ELF-1 (cell line): ENCODE results near the gene PMS2.
"Not testable (repeated sequence)": the region's sequence is repeated elsewhere in the genome, so short reads cannot be mapped to it uniquely, and the experiment has no call there.

ENCODE experiments used
- DNase-seq: peaks from one replicate; pipeline ENCODE4 v3.0.0-alpha.2; 2016; ENCODE audit warnings: low read depth, low spot score

Gene PMS2

GRCh38 chr7:6008668-6009611 is at the start of gene PMS2, which contains the start of gene AIMP2:
PMS2 (minus strand) TSS chr7:6009049; CDS start chr7:6009019, 30 bp downstream.
AIMP2 (plus strand) TSS chr7:6009272; CDS start chr7:6009364, 92 bp downstream.
- peak; percentile 99 for DNase-seq

- peak; percentile 56 for DNase-seq
Measured at GRCh38 chr7:6057316-6058129, 48.7 kb upstream of the PMS2 start.

- no peak for DNase-seq
Measured at GRCh38 chr7:6056616-6057015, 47.8 kb upstream of the PMS2 start.

GRCh38 chr7:6051185-6051584 is 42.3 kb upstream of the PMS2 start:
- not testable (repeated sequence) for DNase-seq

- DNase-seq = no peak
Measured at GRCh38 chr7:6049780-6050179, 40.9 kb upstream of the PMS2 start.

GRCh38 chr7:6035686-6036085 is 26.8 kb upstream of the PMS2 start:
- no peak for DNase-seq

GRCh38 chr7:6035165-6035564 is 26.3 kb upstream of the PMS2 start:
- no peak for DNase-seq

GRCh38 chr7:6032641-6033040 is 23.8 kb upstream of the PMS2 start:
- no peak for DNase-seq

- no peak for DNase-seq
Measured at GRCh38 chr7:6032167-6032566, 23.3 kb upstream of the PMS2 start.

- no peak for DNase-seq
Measured at GRCh38 chr7:6031567-6031966, 22.7 kb upstream of the PMS2 start.

GRCh38 chr7:6030988-6031387 is 22.1 kb upstream of the PMS2 start, which contains the start of gene ANKRD61:
ANKRD61 (plus strand) TSS chr7:6031376; CDS start chr7:6031376, 0 bp downstream.
- no peak for DNase-seq

- no peak for DNase-seq
Measured at GRCh38 chr7:6028563-6028962, 19.7 kb upstream of the PMS2 start.

- no peak for DNase-seq
Measured at GRCh38 chr7:6027806-6028365, 19.0 kb upstream of the PMS2 start.

- no peak for DNase-seq
Measured at GRCh38 chr7:6026820-6027311, 18.0 kb upstream of the PMS2 start.

GRCh38 chr7:6026011-6026819 is 17.4 kb upstream of the PMS2 start:
- DNase-seq = peak; percentile 76

- DNase-seq = no peak
Measured at GRCh38 chr7:6023974-6024435, 15.2 kb upstream of the PMS2 start.

- no peak for DNase-seq
Measured at GRCh38 chr7:6022707-6023106, 13.9 kb upstream of the PMS2 start.

GRCh38 chr7:6020371-6021286 is 11.8 kb upstream of the PMS2 start:
- no peak for DNase-seq

- no peak for DNase-seq
Measured at GRCh38 chr7:6016653-6016966, 7.8 kb upstream of the PMS2 start.
